Keratinocyte (primary cell): ENCODE data around the gene ETV1. TPM values are rescaled to one million over a fixed set of nuclear protein-coding genes. Genes with fewer than 3 reads are reported as not detected.

Experiments
- DNase-seq: peaks from one replicate; pipeline ENCODE4 v3.0.0-alpha.2; 2011; ENCODE audit warnings: low read depth, missing footprints, low spot score
- FAIRE-seq: peaks from 2 replicates; lab custom pipeline; 2011; peaks lifted over from hg19 to GRCh38; lab: Jason Lieb, UNC
- H2AFZ ChIP-seq: 2 replicates; pipeline ENCODE4 v1.6.0; 2012; ENCODE audit warnings: low read length, control low read depth, inconsistent platforms; ENCODE audit not compliant: control insufficient read depth
- H3K27ac ChIP-seq: 2 replicates; pipeline ENCODE4 v1.5.1; 2011; ENCODE audit warnings: low read length; ENCODE audit not compliant: control insufficient read depth, insufficient read depth
- H3K27me3 ChIP-seq: 3 replicates; pipeline ENCODE4 v1.6.0; 2011; ENCODE audit warnings: low read length; ENCODE audit not compliant: control insufficient read depth, insufficient read depth; ENCODE audit errors: extremely low read depth
- H3K36me3 ChIP-seq, 2 experiments: 2 replicates in 1 of 2; 3 replicates in 1 of 2; pipeline ENCODE4 v1.5.1; 2011; ENCODE audit warnings: low read length in 2 of 2, mild to moderate bottlenecking in 1 of 2; ENCODE audit not compliant: control insufficient read depth in 2 of 2, insufficient read depth in 2 of 2; ENCODE audit errors: extremely low read depth in 1 of 2
- H3K4me1 ChIP-seq: 3 replicates; pipeline ENCODE4 v1.5.1; 2011; ENCODE audit warnings: low read length; ENCODE audit not compliant: control insufficient read depth, insufficient read depth; ENCODE audit errors: extremely low read depth
- H3K4me2 ChIP-seq: 3 replicates; pipeline ENCODE4 v1.6.0; 2011; ENCODE audit warnings: low read depth, low read length; ENCODE audit not compliant: control insufficient read depth, insufficient read depth; ENCODE audit errors: extremely low read depth
- H3K4me3 ChIP-seq, 3 experiments: fragments of 200-600 bp in 1 of 3; sonication (generic) in 1 of 3; 2 replicates in 2 of 3; 3 replicates in 1 of 3; pipeline ENCODE4 v1.5.1; 2011 to 2016; ENCODE audit warnings: low read length in 3 of 3, mild to moderate bottlenecking in 3 of 3, control low read depth in 2 of 3, inconsistent platforms in 1 of 3, low read depth in 1 of 3, mixed read lengths in 1 of 3, mixed run types in 1 of 3, moderate library complexity in 1 of 3; ENCODE audit not compliant: control insufficient read depth in 2 of 3, insufficient read depth in 2 of 3; ENCODE audit errors: extremely low read depth in 1 of 3
- H3K79me2 ChIP-seq: 2 replicates; pipeline ENCODE4 v1.6.0; 2012; ENCODE audit warnings: low read length; ENCODE audit not compliant: control insufficient read depth, insufficient read depth
- H3K9ac ChIP-seq: 3 replicates; pipeline ENCODE4 v1.6.0; 2011; ENCODE audit warnings: low read length; ENCODE audit not compliant: control insufficient read depth, insufficient read depth; ENCODE audit errors: extremely low read depth
- H3K9me1 ChIP-seq: 3 replicates; pipeline ENCODE4 v1.6.0; 2011; ENCODE audit warnings: low read length; ENCODE audit not compliant: control insufficient read depth, insufficient read depth; ENCODE audit errors: extremely low read depth
- H3K9me3 ChIP-seq: 2 replicates; pipeline ENCODE4 v1.5.1; 2012; ENCODE audit warnings: low read depth, low read length; ENCODE audit not compliant: control insufficient read depth
- H4K20me1 ChIP-seq: 3 replicates; pipeline ENCODE4 v1.6.0; 2011; ENCODE audit warnings: low read length; ENCODE audit not compliant: control insufficient read depth, insufficient read depth; ENCODE audit errors: extremely low read depth
- CTCF ChIP-seq, 3 experiments: IDR thresholded peaks in 1 of 3; conservative IDR thresholded peaks in 1 of 3; optimal IDR thresholded peaks in 1 of 3; 2 replicates in 2 of 3; 3 replicates in 1 of 3; pipeline versions ENCODE3 to v1.5.1; 2011; ENCODE audit warnings: low read length in 3 of 3, mild to moderate bottlenecking in 3 of 3, moderate library complexity in 2 of 3, control low read depth in 1 of 3, inconsistent platforms in 1 of 3; ENCODE audit not compliant: insufficient read depth in 2 of 3; ENCODE audit errors: extremely low read depth in 1 of 3
- EZH2 ChIP-seq: IDR thresholded peaks from one replicate; pipeline ENCODE4 v1.6.1; 2012; ENCODE audit warnings: inconsistent platforms, mild to moderate bottlenecking, low read length, moderate library complexity
- dilution Hi-C: fragments of 300-500 bp; cut with MboI; formaldehyde crosslinking; loops from one replicate; pipeline ENCODE4 v1.7.0; 2020; ENCODE audit warnings: low sequenced_read_pairs; ENCODE audit not compliant: extremely low pct_ligation_motif_present
- polyA plus RNA-seq, 5 experiments: library from polyadenylated mRNA; depleted of rRNA in 3 of 5; stranded (reverse) in 3 of 5; stranded (forward) in 1 of 5; unstranded in 1 of 5; fragments of >200 nt; gene quantifications; 1 replicate in 1 of 5; 2 replicates in 3 of 5; 3 replicates in 1 of 5; pipeline versions ENCODE4 v1.2.1 to v1.2.3, GENCODE V29; 2011 to 2012; ENCODE audit warnings: missing spikeins in 2 of 5, low read depth in 1 of 5, low replicate concordance in 1 of 5

Gene ETV1
- polyA plus RNA-seq, 1 donor (not counting 4 experiments of a cell fraction or from before 2014, with no cell fraction given), result 5.0 TPM

DNA sequence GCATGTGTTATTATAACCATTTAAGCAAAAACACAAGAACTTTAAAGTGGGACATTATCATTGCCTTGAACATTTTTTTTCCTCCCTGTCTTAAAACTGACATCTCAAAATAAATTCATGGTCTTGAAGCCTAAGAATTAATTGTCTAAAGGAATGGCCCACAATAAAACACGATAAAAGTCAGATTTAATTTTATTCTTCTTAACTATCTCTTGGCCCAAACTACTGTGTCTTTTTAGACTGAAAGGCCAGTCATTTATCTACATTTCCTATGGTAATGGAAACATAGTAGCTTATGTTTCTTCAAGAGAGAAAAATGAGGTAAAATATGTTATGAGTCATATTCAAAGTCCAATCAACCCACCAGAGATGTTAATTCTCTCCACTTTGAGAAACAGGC is 24.4 kb upstream of the ETV1 start:
- no peak for TF ChIP-seq EZH2
- no peak for TF ChIP-seq CTCF (optimal IDR thresholded peaks at IDR 0.05 in 1 of 3, IDR thresholded peaks at IDR 0.05 in 1 of 3, conservative IDR thresholded peaks at IDR 0.05 in 1 of 3; ENCODE audit: extremely low read depth in 1 of 3, insufficient read depth in 2 of 3, low read length in 3 of 3)
- H4K20me1 ChIP-seq, result no peaks in the 10 kb centered on the region
- no peaks in the 10 kb centered on the region for H3K27me3 ChIP-seq
- FAIRE-seq (no peak), DNase-seq (no peak)
- dilution Hi-C loops, result no loop called here
- no peaks in the 10 kb centered on the region for H3K9me1 ChIP-seq
- no peak overlapping the region for H3K4me3 ChIP-seq
- H3K4me2 ChIP-seq, result no peak overlapping the region
- no peaks in the 10 kb centered on the region for H3K79me2 ChIP-seq
- H3K4me1 ChIP-seq, result no peaks in the 10 kb centered on the region
- H3K9ac ChIP-seq, result no peak overlapping the region
- H3K36me3 ChIP-seq, result no peaks in the 10 kb centered on the region
- no peak overlapping the region for H3K27ac ChIP-seq
- no peak overlapping the region for H2AFZ ChIP-seq
- H3K9me3 ChIP-seq, result no peaks in the 10 kb centered on the region

- no peak overlapping the region for H3K4me2 ChIP-seq
- H4K20me1 ChIP-seq, result no peaks in the 10 kb centered on the region
- H3K9ac ChIP-seq, result no peak overlapping the region
- H3K36me3 ChIP-seq, result no peaks in the 10 kb centered on the region
- H3K79me2 ChIP-seq, result no peaks in the 10 kb centered on the region
- TF ChIP-seq EZH2 (no peak), CTCF (optimal IDR thresholded peaks at IDR 0.05 in 1 of 3, IDR thresholded peaks at IDR 0.05 in 1 of 3, conservative IDR thresholded peaks at IDR 0.05 in 1 of 3; ENCODE audit: extremely low read depth in 1 of 3, insufficient read depth in 2 of 3, low read length in 3 of 3) (no peak)
- peak overlapping the region; percentile 37 for H2AFZ ChIP-seq
- no peaks in the 10 kb centered on the region for H3K4me1 ChIP-seq
- H3K9me3 ChIP-seq, result no peaks in the 10 kb centered on the region
- no peak for DNase-seq
- no peaks in the 10 kb centered on the region for H3K9me1 ChIP-seq
- no peak overlapping the region for H3K27ac ChIP-seq
- H3K4me3 ChIP-seq, result no peak overlapping the region
- no peak for FAIRE-seq
- H3K27me3 ChIP-seq, result no peaks in the 10 kb centered on the region
- dilution Hi-C loops, result no loop called here
These were observed 20.3 kb upstream of the ETV1 start for GRCh38 chr7:14009453-14010418.
